ENCODE measurements around the gene RAPGEF6. TPM values are rescaled to one million over a fixed set of nuclear protein-coding genes. Genes with fewer than 3 reads are reported as not detected.

The RAPGEF6 gene
- total RNA-seq, 1 donor from 2014 or later = 12.9 TPM

- no peak overlapping the region for H3K4me3 ChIP-seq (ENCODE audit: low read depth, low read length)
- no peak for DNase-seq (ENCODE audit: low read depth)
- no peak for TF ChIP-seq CTCF (conservative IDR thresholded peaks at IDR 0.05; ENCODE audit: low read depth, low read length)
Measured at GRCh38 chr5:131530706-131531331, 104.2 kb downstream of the RAPGEF6 start.

GRCh38 chr5:131528682-131529081 lies 106.3 kb downstream of the RAPGEF6 start:
- TF ChIP-seq CTCF (conservative IDR thresholded peaks at IDR 0.05; ENCODE audit: low read depth, low read length) = no peak
- no peak for DNase-seq (ENCODE audit: low read depth)
- no peak overlapping the region for H3K4me3 ChIP-seq (ENCODE audit: low read depth, low read length)

GRCh38 chr5:131525805-131526204 lies 109.2 kb downstream of the RAPGEF6 start:
- TF ChIP-seq CTCF (conservative IDR thresholded peaks at IDR 0.05; ENCODE audit: low read depth, low read length) = no peak
- no peak overlapping the region for H3K4me3 ChIP-seq (ENCODE audit: low read depth, low read length)
- no peak for DNase-seq (ENCODE audit: low read depth)

- no peak for TF ChIP-seq CTCF (conservative IDR thresholded peaks at IDR 0.05; ENCODE audit: low read depth, low read length)
- DNase-seq (ENCODE audit: low read depth) = no peak
- no peak overlapping the region for H3K4me3 ChIP-seq (ENCODE audit: low read depth, low read length)
Measured at GRCh38 chr5:131524431-131524830, 110.6 kb downstream of the RAPGEF6 start.

GRCh38 chr5:131523500-131524185 lies 111.4 kb downstream of the RAPGEF6 start:
- DNase-seq (ENCODE audit: low read depth) = no peak
- no peak overlapping the region for H3K4me3 ChIP-seq (ENCODE audit: low read depth, low read length)
- TF ChIP-seq CTCF (conservative IDR thresholded peaks at IDR 0.05; ENCODE audit: low read depth, low read length) = no peak

GRCh38 chr5:131521252-131521651 lies 113.8 kb downstream of the RAPGEF6 start:
- H3K4me3 ChIP-seq (ENCODE audit: low read depth, low read length) = no peak overlapping the region
- DNase-seq (ENCODE audit: low read depth) = no peak
- no peak for TF ChIP-seq CTCF (conservative IDR thresholded peaks at IDR 0.05; ENCODE audit: low read depth, low read length)

- no peak for TF ChIP-seq CTCF (conservative IDR thresholded peaks at IDR 0.05; ENCODE audit: low read depth, low read length)
- DNase-seq (ENCODE audit: low read depth) = no peak
- H3K4me3 ChIP-seq (ENCODE audit: low read depth, low read length) = no peak overlapping the region
Measured at GRCh38 chr5:131515348-131515747, 119.7 kb downstream of the RAPGEF6 start.

All from epithelial cell of proximal tubule (primary cell).